ENCODE measurements around the gene FCMR.
A peak's percentile ranks its signal among the peaks of the same experiment; 100 is the strongest.
"Not testable (repeated sequence)": the region's sequence is repeated elsewhere in the genome, so short reads cannot be mapped to it uniquely, and the experiment has no call there.

The FCMR gene

GRCh38 chr1:206873603-206874188 lies 48.0 kb downstream of the FCMR start:
- DNase-seq (ENCODE audit: insufficient read length, low spot score) (no peak), FAIRE-seq (no peak)
- TF ChIP-seq POLR2A (IDR thresholded peaks at IDR 0.05; ENCODE audit: low read depth, low read length): no peak

- FAIRE-seq (no peak), DNase-seq (ENCODE audit: insufficient read length, low spot score) (no peak)
- TF ChIP-seq POLR2A (IDR thresholded peaks at IDR 0.05; ENCODE audit: low read depth, low read length): no peak
These were observed 49.6 kb downstream of the FCMR start for GRCh38 chr1:206872139-206872538.

DNA sequence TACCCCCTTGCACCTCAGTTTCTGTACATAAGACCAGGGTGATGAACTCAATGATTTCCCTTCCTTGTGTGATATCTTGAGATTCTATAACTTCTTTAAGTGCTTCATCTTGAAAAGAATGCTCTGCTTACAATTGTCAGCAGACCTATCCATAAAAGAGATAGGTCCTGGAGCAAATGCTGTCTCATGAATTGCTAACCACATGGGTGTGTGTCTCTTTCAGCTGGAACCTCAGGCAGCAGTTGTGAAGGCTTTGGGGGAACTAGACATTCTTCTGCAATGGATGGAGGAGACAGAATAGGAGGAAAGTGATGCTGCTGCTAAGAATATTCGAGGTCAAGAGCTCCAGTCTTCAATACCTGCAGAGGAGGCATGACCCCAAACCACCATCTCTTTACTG lies 53.5 kb downstream of the FCMR start:
- no peak for DNase-seq (ENCODE audit: insufficient read length, low spot score)
- TF ChIP-seq POLR2A (IDR thresholded peaks at IDR 0.05; ENCODE audit: low read depth, low read length): no peak
- FAIRE-seq: no peak

DNA sequence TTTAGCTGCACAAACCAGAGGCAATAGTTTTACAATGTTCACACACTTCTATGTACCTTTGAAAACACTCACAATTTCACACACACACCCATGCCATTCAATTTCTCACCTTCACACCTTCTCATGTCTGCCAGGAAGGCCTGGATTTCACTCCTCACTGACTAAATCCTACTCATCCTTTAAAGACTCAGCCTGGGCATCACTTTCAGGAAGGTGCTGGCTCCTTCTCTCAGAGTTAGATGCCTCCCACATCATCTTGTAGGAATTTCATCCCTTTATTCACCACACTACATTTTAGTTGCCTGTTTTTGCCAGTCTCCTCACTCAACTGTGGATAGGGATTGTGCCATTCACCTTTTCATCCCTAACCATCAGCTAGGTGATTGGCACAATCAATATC lies 54.0 kb downstream of the FCMR start:
- TF ChIP-seq POLR2A (IDR thresholded peaks at IDR 0.05; ENCODE audit: low read depth, low read length): no peak
- no peak for DNase-seq (ENCODE audit: insufficient read length, low spot score)
- no peak for FAIRE-seq

GRCh38 chr1:206867239-206867638 lies 54.5 kb downstream of the FCMR start:
- DNase-seq (ENCODE audit: insufficient read length, low spot score) (no peak), FAIRE-seq (no peak)
- TF ChIP-seq POLR2A (IDR thresholded peaks at IDR 0.05; ENCODE audit: low read depth, low read length): no peak

- no peak for FAIRE-seq
- no peak for DNase-seq (ENCODE audit: insufficient read length, low spot score)
- TF ChIP-seq POLR2A (IDR thresholded peaks at IDR 0.05; ENCODE audit: low read depth, low read length): no peak
These were observed 55.7 kb downstream of the FCMR start for GRCh38 chr1:206866062-206866461.

GRCh38 chr1:206864939-206865671 lies 56.6 kb downstream of the FCMR start, which contains the start of gene IL20:
TSS of gene IL20 (plus strand) at chr1:206865623. CDS start at chr1:206865853, 230 bp downstream.
- FAIRE-seq: peak; percentile 27
- no peak for TF ChIP-seq POLR2A (IDR thresholded peaks at IDR 0.05; ENCODE audit: low read depth, low read length)
- peak; percentile 47 for DNase-seq (ENCODE audit: insufficient read length, low spot score)

DNA sequence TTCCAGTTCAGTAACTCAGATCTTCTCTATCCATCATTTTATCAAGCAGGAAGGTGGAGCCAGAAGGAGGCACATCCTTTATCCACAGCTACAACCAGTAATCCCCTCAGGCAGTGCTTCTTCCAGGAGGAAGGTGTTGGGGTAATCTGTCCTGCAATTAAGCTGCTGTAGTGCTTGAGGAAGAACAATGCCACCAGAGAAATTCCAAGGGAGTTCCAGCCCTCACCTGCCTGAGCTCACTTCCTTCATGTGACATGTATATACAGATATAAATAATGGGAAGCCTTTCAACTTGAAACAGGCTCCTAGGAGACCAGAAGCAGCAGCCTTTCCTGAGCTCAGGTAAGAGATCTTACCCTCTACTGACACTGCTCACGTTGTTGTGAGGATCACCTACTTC lies 58.5 kb downstream of the FCMR start:
- no peak for TF ChIP-seq POLR2A (IDR thresholded peaks at IDR 0.05; ENCODE audit: low read depth, low read length)
- FAIRE-seq (no peak), DNase-seq (ENCODE audit: insufficient read length, low spot score) (no peak)

DNA sequence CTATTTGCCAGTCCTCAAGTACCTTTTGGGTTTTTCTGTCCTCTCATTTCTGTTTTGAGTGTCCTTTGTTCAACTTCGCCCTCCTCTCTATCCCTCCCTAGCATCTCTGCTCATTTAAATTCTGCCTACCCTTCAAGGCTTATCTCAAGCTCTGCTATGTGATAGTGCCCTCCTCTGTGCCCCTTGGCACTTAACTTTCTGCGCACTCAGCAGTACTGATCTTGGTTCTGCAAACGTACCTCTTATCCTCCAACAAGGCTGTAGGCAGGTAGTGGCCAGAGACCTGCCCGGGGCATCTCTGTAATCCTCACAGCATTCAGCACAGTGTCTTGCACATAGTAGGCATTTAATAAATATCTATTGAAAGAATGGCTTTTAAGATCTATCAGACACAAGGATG lies 61.6 kb downstream of the FCMR start:
- no peak for DNase-seq (ENCODE audit: insufficient read length, low spot score)
- TF ChIP-seq POLR2A (IDR thresholded peaks at IDR 0.05; ENCODE audit: low read depth, low read length): no peak
- no peak for FAIRE-seq

GRCh38 chr1:206859082-206859521 lies 62.6 kb downstream of the FCMR start:
- DNase-seq (ENCODE audit: insufficient read length, low spot score) (no peak), FAIRE-seq (no peak)
- TF ChIP-seq POLR2A (IDR thresholded peaks at IDR 0.05; ENCODE audit: low read depth, low read length): no peak

- no peak for DNase-seq (ENCODE audit: insufficient read length, low spot score)
- no peak for TF ChIP-seq POLR2A (IDR thresholded peaks at IDR 0.05; ENCODE audit: low read depth, low read length)
- FAIRE-seq: no peak
These were observed 64.9 kb downstream of the FCMR start for GRCh38 chr1:206856674-206857464.

DNA sequence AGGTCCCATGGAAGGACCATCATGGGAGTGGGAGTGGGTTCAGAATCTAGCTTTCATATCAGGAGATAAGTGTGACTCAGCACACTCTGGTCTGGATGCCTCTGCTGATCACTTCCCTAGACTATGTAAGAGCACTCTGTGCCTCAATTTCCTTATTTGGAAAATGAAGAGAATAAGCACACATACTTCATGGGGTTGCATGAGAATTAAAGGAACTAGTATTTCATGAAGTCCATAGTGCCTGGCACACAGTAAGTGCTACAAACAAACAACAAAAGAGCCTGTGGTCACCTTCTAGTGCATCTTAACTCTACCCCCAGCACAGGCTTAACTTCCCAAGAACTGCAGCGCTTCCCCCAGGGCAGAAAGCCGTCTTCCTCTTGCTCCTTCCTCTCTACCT lies 65.9 kb downstream of the FCMR start:
- TF ChIP-seq POLR2A (IDR thresholded peaks at IDR 0.05; ENCODE audit: low read depth, low read length): no peak
- DNase-seq (ENCODE audit: insufficient read length, low spot score) (no peak), FAIRE-seq (no peak)

DNA sequence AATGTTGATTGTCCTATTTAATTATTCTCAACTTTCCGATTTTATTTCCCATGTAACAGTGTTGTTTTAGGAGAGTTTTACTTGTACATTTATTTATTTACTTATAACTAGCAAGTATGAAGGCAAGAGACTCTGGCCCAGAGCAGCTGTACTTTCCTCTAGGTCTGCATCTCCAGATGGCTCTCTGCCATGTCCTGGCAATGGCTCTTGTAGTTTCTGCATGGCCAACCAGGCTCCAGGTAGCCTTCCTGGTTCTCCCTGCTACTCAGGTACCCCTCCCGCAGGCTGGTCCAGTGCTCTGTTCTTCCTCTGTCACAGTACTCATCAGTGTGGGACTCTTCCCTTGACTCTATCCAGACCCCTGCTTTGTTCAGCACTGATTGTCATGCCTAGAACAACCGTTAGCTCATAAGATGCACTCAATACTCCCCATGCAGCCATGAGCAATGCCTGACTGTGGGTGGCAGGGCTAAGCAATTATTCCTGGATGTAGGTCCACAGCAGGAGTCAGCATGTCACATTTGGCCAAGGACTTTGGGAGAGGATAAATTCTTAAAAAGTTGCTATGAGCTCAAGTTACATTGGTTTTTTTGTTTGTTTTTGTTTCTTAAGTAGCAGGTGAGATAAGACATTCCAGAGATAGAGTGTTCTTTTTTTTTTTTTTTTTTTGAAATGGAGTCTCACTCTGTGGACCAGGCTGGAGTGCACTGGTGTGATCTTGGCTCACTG lies 67.2 kb downstream of the FCMR start:
- DNase-seq (ENCODE audit: insufficient read length, low spot score) (no peak), FAIRE-seq (no peak)
- TF ChIP-seq POLR2A (IDR thresholded peaks at IDR 0.05; ENCODE audit: low read depth, low read length): no peak

DNA sequence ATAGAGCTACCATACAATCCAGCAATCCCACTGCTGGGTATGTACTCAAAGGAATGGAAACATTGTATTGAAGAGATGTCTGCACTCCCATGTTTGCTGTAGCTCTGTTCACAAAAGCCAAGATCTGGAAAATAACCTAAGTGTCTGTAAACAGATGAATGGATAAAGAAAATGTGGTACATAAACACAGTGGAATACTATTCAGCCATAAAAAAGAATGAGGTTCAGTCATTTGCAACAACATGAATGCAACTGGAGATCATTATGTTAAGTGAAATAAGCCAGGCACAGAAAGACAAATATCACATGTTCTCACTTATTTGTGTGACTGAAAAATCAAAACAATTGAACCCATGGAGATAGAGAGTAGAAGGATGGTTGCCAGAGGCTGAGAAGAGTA lies 68.0 kb downstream of the FCMR start:
- FAIRE-seq; DNase-seq (ENCODE audit: insufficient read length, low spot score): not testable (repeated sequence)

All from H54 (cell line).